Activated CD8-positive, alpha-beta T cell treated with anti-CD3 and anti-CD28 coated beads for 36 hours (primary cell): ENCODE results near the gene ASPA. TPM values are rescaled to one million over a fixed set of nuclear protein-coding genes. Genes with fewer than 3 reads are reported as not detected.

ENCODE experiments used
- ATAC-seq: fragments of 200-7000 bp; cut with Tn5 transposase; one replicate; pipeline ENCODE4 v1.10.0; 2021; ENCODE audit warnings: mild to moderate bottlenecking, moderate library complexity
- CTCF ChIA-PET: fragments of 350-600 bp; sonication (Branson Sonifier 250); formaldehyde crosslinking; loops from one replicate; lab custom pipeline; 2021; ENCODE audit warnings: antibody characterized with exemption; lab: Charles Lee
- POLR2A ChIA-PET: fragments of 350-600 bp; sonication (Branson Sonifier 250); formaldehyde crosslinking; loops from one replicate; lab custom pipeline; 2021; ENCODE audit warnings: antibody characterized with exemption; lab: Charles Lee
- DNase-seq: peaks from one replicate; pipeline ENCODE4 v3.0.0-alpha.2; 2020
- H3K27ac Mint-ChIP-seq: one replicate; pipeline ENCODE4 v1.8.0; 2021; ENCODE audit warnings: mild to moderate bottlenecking, mixed read lengths
- H3K27me3 Mint-ChIP-seq: one replicate; pipeline ENCODE4 v1.8.0; 2021; ENCODE audit warnings: mixed read lengths
- H3K36me3 Mint-ChIP-seq: one replicate; pipeline ENCODE4 v1.8.0; 2021; ENCODE audit warnings: low read depth, mixed read lengths
- H3K4me1 Mint-ChIP-seq: one replicate; pipeline ENCODE4 v1.8.0; 2021; ENCODE audit warnings: low read depth, mixed read lengths
- H3K4me3 Mint-ChIP-seq: one replicate; pipeline ENCODE4 v1.8.0; 2021; ENCODE audit warnings: mild to moderate bottlenecking, moderate library complexity, mixed read lengths
- H3K9me3 Mint-ChIP-seq: one replicate; pipeline ENCODE4 v1.8.0; 2021; ENCODE audit warnings: mixed read lengths
- intact Hi-C: fragments of 100-400 bp; cut with micrococcal nuclease; formaldehyde crosslinking; loops from one replicate; pipeline ENCODE4 v1.10.0; 2022
- total RNA-seq, 2 experiments: library from RNA; stranded (reverse); gene quantifications; one replicate each; pipeline ENCODE4 v1.2.3, GENCODE V29; 2021
- TF ChIP-seq, protein P1 (sequence below): fragments of 200-600 bp; IDR thresholded peaks from one replicate; pipeline ENCODE4 v1.8.0; 2022; ENCODE audit warnings: antibody characterized with exemption, mild to moderate bottlenecking

The ASPA gene
- total RNA-seq, 2 experiments from 2014 or later, result not detected

DNA sequence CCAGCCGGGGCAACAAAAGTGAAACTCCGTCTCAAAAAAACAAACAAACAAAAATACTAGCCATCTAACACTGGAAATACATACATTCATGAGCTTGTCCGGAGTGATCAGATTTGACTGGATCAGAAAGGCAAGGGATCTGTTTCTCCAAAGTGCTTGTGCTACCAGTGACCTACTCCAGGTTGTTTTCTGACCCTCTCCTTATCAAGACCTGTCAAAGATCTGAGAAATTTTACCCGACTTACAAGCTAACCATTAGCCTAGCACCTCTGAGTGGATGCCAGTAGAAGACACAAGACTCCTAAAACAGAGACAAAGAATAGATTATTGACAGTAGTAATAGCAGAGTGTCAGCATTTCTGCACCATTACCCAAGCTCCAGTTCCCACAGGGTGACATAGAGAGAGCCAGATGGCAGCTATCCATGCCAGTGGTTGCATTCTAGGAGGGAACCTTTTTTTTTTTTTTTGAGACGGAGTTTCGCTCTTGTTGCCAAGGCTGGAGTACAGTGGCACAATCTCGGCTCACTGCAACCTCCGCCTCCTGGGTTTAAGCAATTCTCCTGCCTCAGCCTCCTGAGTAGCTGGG lies 9.8 kb downstream of the ASPA start:
- H3K36me3 Mint-ChIP-seq, result no peaks in the 10 kb centered on the region
- TF ChIP-seq, protein P1, sequence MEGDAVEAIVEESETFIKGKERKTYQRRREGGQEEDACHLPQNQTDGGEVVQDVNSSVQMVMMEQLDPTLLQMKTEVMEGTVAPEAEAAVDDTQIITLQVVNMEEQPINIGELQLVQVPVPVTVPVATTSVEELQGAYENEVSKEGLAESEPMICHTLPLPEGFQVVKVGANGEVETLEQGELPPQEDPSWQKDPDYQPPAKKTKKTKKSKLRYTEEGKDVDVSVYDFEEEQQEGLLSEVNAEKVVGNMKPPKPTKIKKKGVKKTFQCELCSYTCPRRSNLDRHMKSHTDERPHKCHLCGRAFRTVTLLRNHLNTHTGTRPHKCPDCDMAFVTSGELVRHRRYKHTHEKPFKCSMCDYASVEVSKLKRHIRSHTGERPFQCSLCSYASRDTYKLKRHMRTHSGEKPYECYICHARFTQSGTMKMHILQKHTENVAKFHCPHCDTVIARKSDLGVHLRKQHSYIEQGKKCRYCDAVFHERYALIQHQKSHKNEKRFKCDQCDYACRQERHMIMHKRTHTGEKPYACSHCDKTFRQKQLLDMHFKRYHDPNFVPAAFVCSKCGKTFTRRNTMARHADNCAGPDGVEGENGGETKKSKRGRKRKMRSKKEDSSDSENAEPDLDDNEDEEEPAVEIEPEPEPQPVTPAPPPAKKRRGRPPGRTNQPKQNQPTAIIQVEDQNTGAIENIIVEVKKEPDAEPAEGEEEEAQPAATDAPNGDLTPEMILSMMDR, result no peak
- H3K9me3 Mint-ChIP-seq, result no peaks in the 10 kb centered on the region
- intact Hi-C loops, result no loop called here
- ChIA-PET CTCF (no interaction called here), POLR2A (no interaction called here)
- H3K4me3 Mint-ChIP-seq, result no peak overlapping the region
- ATAC-seq (no peak), DNase-seq (no peak)
- H3K27ac Mint-ChIP-seq, result no peak overlapping the region
- H3K27me3 Mint-ChIP-seq, result peaks cover 22% of the 10 kb centered on the region
- H3K4me1 Mint-ChIP-seq, result no peaks in the 10 kb centered on the region

DNA sequence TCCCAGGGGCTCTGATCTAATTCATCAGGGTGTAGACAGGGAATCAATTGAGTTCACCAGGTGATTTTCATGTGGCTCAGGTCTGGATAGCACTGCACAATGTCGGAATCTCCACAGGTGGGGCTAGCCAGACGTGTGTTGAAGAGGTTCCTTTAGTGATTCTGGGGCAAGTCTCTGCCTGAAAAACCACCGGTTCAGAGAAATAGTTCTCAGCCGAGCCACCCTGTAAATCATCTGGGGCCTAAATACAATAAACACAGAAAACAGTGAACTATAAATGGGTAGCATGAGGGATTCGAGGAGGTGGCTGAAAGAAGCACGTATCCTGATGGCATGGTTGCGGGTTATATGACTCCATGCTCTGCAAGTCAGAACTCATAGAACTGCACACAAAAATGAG lies 21.3 kb downstream of the ASPA start:
- ATAC-seq, result no peak
- TF ChIP-seq, protein P1, result no peak
- H3K27me3 Mint-ChIP-seq, result peaks cover 4% of the 10 kb centered on the region
- no peak overlapping the region for H3K4me3 Mint-ChIP-seq
- no peak overlapping the region for H3K27ac Mint-ChIP-seq
- no peaks in the 10 kb centered on the region for H3K36me3 Mint-ChIP-seq
- intact Hi-C loops, result no loop called here
- no peaks in the 10 kb centered on the region for H3K9me3 Mint-ChIP-seq
- no peak for DNase-seq
- POLR2A ChIA-PET, result no interaction called here
- CTCF ChIA-PET, result no interaction called here
- H3K4me1 Mint-ChIP-seq, result no peaks in the 10 kb centered on the region

DNA sequence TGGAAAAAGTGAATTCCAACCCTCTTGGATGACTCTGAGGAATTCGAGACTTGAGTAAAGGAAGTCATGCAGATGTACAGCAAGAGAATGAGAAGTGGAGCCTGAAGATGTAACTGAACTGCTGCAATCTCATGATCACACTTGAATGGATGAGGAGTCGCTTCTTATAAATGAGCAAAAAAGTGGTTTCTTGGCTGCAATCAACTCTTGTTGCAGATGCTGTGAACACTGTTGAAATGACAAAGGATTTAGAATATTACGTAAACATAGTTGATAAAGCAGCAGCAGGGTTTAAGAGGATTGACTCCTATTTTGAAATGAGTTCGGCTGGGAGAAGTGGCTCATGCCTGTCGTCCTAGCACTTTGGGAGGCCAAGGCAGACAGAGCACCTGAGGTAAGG lies 25.5 kb downstream of the ASPA start:
- no peak for DNase-seq
- H3K36me3 Mint-ChIP-seq, result no peaks in the 10 kb centered on the region
- CTCF ChIA-PET, result no interaction called here
- ATAC-seq, result no peak
- no peak overlapping the region for H3K27ac Mint-ChIP-seq
- TF ChIP-seq, protein P1, result no peak
- no peak overlapping the region for H3K4me3 Mint-ChIP-seq
- intact Hi-C loops, result no loop called here
- H3K27me3 Mint-ChIP-seq, result no peaks in the 10 kb centered on the region
- no peaks in the 10 kb centered on the region for H3K4me1 Mint-ChIP-seq
- POLR2A ChIA-PET, result no interaction called here
- no peaks in the 10 kb centered on the region for H3K9me3 Mint-ChIP-seq

GRCh38 chr17:3502466-3502865 lies 26.7 kb downstream of the ASPA start:
- Mint-ChIP-seq H3K27ac (no peak overlapping the region), H3K9me3 (no peaks in the 10 kb centered on the region), H3K4me1 (no peaks in the 10 kb centered on the region), H3K4me3 (no peak overlapping the region), H3K27me3 (no peaks in the 10 kb centered on the region), H3K36me3 (no peaks in the 10 kb centered on the region)
- TF ChIP-seq, protein P1, result no peak
- intact Hi-C loops, result no loop called here
- DNase-seq (no peak), ATAC-seq (no peak)
- ChIA-PET POLR2A (no interaction called here), CTCF (no interaction called here)

DNA sequence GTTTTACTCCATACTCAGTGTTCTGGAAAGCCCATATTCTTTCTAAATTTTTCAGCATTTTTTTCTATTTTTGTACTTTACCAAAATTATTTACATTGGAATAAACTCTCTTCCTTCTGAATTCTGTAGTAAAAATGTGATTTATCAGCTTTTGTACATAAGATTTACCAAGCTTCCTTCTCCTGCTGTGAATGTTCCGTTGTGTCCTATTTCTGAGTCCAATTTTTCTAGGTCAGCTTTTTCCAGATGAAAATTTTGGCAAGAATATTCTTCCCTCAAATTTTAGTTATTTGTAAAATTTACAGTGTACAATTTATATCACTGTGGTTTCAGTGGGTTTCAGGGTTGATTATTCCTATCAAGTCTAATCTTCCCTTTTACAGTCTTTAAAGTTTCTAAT lies 27.5 kb downstream of the ASPA start:
- Mint-ChIP-seq H3K27me3 (no peaks in the 10 kb centered on the region), H3K36me3 (no peaks in the 10 kb centered on the region), H3K9me3 (no peaks in the 10 kb centered on the region), H3K27ac (no peak overlapping the region), H3K4me3 (no peak overlapping the region), H3K4me1 (no peaks in the 10 kb centered on the region)
- intact Hi-C loops, result no loop called here
- ChIA-PET CTCF (no interaction called here), POLR2A (no interaction called here)
- TF ChIP-seq, protein P1, result no peak
- DNase-seq (no peak), ATAC-seq (no peak)
